NB4 (cell line): ENCODE measurements around the gene EEF1AKMT3.
A peak's percentile ranks its signal among the peaks of the same experiment; 100 is the strongest.

Experiments used
- CTCF ChIP-seq: IDR thresholded peaks from one replicate; pipeline ENCODE4 v1.5.1; 2012; ENCODE audit warnings: low read depth, low read length
- MYC ChIP-seq: IDR thresholded peaks from 2 replicates; pipeline ENCODE4 v1.6.1; 2011; ENCODE audit warnings: low read depth, low read length

- no peak for TF ChIP-seq CTCF
- peak; percentile 19; the same call in 1 of the 2 replicates for TF ChIP-seq MYC
Measured at GRCh38 chr12:57744194-57744776, 28.1 kb upstream of the EEF1AKMT3 start.
